ENCODE data around the gene TBC1D13.
"Not testable (repeated sequence)": the region's sequence is repeated elsewhere in the genome, so short reads cannot be mapped to it uniquely, and the experiment has no call there.

Gene TBC1D13

DNA sequence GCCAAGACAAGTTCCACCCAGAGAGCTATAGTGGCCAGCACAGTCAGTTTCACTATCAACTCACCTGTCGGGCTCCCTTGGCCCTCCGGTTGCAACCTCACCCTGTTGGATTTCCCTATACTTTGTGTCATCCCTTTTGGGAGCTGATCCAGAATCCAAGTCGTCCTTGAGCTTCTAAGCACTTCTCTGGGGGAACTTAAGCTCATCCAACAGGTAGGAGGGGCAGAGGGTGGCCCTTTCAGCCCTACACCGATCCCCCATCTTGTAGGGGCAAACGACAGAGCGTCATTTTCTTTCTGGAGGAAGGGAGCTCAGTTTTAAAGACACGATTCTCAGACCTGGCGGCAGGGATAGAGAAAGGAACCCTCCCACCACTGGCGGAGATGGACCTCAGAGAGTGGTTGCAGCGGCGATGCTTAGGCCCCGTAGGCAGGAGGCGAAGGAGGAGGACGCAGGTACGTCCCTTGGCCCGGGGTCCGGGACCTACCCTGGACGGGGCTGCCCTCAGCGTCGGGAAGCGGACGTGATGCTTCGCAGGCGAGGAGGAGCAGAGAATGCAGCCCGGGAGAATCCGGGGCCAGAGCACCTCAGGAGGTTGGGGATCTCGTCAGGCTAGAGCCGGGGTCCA lies 15.8 kb upstream of the TBC1D13 start:
- DNase-seq (ENCODE audit: low read depth, low spot score) = peak; percentile 13
- peaks cover 2% of the 10 kb centered on the region for H3K4me1 ChIP-seq (ENCODE audit: insufficient read depth, insufficient read length)
- H3K9me3 ChIP-seq (ENCODE audit: insufficient read depth, low read length) = peaks cover 6% of the 10 kb centered on the region; the same call in 1 of the 2 replicates
- peak overlapping the region; percentile 96 for H3K9ac ChIP-seq (ENCODE audit: insufficient read length, low read depth)
- H3K4me3 ChIP-seq (ENCODE audit: insufficient read length, low read depth) = peak overlapping the region; percentile 88
- peaks cover 16% of the 10 kb centered on the region for H3K36me3 ChIP-seq (ENCODE audit: insufficient read depth, insufficient read length, low read length)
- TF ChIP-seq YY1 (IDR thresholded peaks at IDR 0.05; ENCODE audit: insufficient read depth, insufficient read length) (no peak), SUZ12 (IDR thresholded peaks at IDR 0.05; ENCODE audit: extremely low read depth, insufficient read depth, insufficient read length) (no peak), ZNF274 (IDR thresholded peaks at IDR 0.05; ENCODE audit: low read depth, low read length) (no peak)
- H3K27me3 ChIP-seq (ENCODE audit: insufficient read depth, insufficient read length) = no peaks in the 10 kb centered on the region

DNA sequence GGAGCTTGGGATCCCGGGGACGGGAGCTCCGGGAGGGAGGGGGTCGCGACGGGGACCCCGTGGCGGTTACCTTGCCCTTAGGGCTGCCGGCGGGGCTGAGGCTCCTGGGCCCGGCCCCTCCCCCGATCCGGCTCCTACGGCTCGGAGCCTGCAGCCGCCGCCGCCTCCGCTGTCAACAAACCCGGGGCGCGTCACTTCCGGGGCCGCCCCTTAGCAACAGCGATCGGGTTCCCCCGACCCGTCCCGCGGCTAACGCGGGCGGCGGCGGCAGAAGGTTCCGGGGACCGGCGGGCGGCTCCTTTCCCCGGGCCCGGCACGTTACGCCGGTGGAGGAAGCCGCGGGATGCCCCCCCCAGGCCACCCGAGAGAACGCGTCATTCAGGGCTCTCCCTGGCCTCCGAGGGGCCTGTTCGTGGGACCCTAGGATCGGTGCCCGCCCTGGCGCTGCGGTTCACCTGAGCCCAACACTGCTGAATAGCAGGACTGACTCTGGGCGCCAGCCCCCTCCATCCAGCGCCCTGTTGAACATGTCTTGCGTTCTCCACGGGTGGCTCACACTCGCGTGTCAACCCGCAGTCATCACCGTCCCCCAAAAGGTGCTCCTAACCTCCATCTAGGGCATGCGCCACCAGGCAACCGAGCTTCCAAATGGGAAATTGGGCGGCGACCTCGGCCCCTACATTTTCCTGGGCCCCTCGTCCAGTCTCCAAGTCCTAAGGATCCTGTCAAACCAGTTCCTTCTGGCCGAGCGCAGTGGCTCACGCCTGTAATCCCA lies 15.1 kb upstream of the TBC1D13 start, which contains the start of gene ZER1:
Gene ZER1 (minus strand): TSS at position 183 of the 775 bp plus-strand sequence. CDS start 16,362 bp downstream, outside the sequence.
- Histone ChIP-seq H3K4me1 (ENCODE audit: insufficient read depth, insufficient read length) (peaks cover 2% of the 10 kb centered on the region), H3K36me3 (ENCODE audit: insufficient read depth, insufficient read length, low read length) (peaks cover 16% of the 10 kb centered on the region), H3K9ac (ENCODE audit: insufficient read length, low read depth) (peak within 1 kb of the TSS; percentile 96), H3K27me3 (ENCODE audit: insufficient read depth, insufficient read length) (no peaks in the 10 kb centered on the region), H3K9me3 (ENCODE audit: insufficient read depth, low read length) (peaks cover 7% of the 10 kb centered on the region; the same call in 1 of the 2 replicates), H3K4me3 (ENCODE audit: insufficient read length, low read depth) (peak within 1 kb of the TSS; percentile 88)
- TF ChIP-seq SUZ12 (IDR thresholded peaks at IDR 0.05; ENCODE audit: extremely low read depth, insufficient read depth, insufficient read length) = no peak
- DNase-seq (ENCODE audit: low read depth, low spot score) = peak; percentile 79

DNA sequence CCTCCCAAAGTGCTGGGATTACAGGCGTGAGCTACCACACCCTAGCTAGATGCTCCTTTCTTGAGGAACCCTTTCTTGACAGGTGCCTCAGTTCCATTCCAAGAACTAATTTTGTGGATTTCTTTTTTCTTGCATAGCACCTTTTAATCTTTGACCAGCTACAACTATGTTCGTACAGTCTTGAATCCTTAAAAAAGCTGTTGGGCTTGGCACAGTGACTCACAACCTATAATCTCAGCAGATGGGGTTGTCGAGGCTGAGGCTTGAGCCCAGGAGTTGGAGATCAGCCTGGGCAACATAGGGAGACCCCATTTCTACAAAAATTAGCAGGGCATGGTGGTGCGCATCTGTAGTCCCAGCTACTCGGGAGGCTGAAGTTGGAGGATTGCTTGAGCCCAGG lies 14.0 kb upstream of the TBC1D13 start:
- Histone ChIP-seq H3K4me1 (ENCODE audit: insufficient read depth, insufficient read length) (peaks cover 2% of the 10 kb centered on the region), H3K4me3 (ENCODE audit: insufficient read length, low read depth) (no peak overlapping the region), H3K9me3 (ENCODE audit: insufficient read depth, low read length) (peaks cover 7% of the 10 kb centered on the region; the same call in 1 of the 2 replicates), H3K36me3 (ENCODE audit: insufficient read depth, insufficient read length, low read length) (peaks cover 9% of the 10 kb centered on the region), H3K9ac (ENCODE audit: insufficient read length, low read depth) (no peak overlapping the region), H3K27me3 (ENCODE audit: insufficient read depth, insufficient read length) (no peaks in the 10 kb centered on the region)
- DNase-seq (ENCODE audit: low read depth, low spot score) = no peak
- no peak for TF ChIP-seq YY1 (IDR thresholded peaks at IDR 0.05; ENCODE audit: insufficient read depth, insufficient read length)
- no peak for TF ChIP-seq SUZ12 (IDR thresholded peaks at IDR 0.05; ENCODE audit: extremely low read depth, insufficient read depth, insufficient read length)
- no peak for TF ChIP-seq ZNF274 (IDR thresholded peaks at IDR 0.05; ENCODE audit: low read depth, low read length)

DNA sequence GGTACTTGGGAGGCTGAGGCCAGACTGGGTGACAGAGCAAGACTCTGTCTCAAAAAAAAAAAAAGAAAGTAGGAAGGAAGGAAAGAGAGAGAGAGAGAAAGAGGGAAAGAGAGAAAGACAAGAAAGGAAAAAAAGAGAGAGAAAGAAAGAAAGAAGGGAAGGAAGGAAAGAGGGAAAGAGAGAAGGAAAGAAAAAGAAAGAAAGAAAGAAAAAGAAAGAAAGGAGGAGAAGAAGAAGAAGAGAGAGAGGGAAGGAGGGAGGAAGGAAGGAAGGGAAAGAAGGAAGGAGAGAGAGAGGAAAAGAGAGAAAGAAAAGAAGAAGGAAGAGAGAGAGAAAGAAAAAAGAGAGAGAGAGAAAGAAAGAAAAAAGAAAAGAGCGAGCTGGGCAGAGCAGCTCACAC lies 12.2 kb upstream of the TBC1D13 start:
- Histone ChIP-seq H3K9me3 (ENCODE audit: insufficient read depth, low read length) (peaks cover 7% of the 10 kb centered on the region; the same call in 1 of the 2 replicates), H3K27me3 (ENCODE audit: insufficient read depth, insufficient read length) (no peaks in the 10 kb centered on the region), H3K36me3 (ENCODE audit: insufficient read depth, insufficient read length, low read length) (peaks cover under 1% of the 10 kb centered on the region), H3K4me1 (ENCODE audit: insufficient read depth, insufficient read length) (peaks cover 2% of the 10 kb centered on the region), H3K9ac (ENCODE audit: insufficient read length, low read depth) (no peak overlapping the region), H3K4me3 (ENCODE audit: insufficient read length, low read depth) (no peak overlapping the region)
- TF ChIP-seq SUZ12 (IDR thresholded peaks at IDR 0.05; ENCODE audit: extremely low read depth, insufficient read depth, insufficient read length) (no peak), ZNF274 (IDR thresholded peaks at IDR 0.05; ENCODE audit: low read depth, low read length) (no peak), YY1 (IDR thresholded peaks at IDR 0.05; ENCODE audit: insufficient read depth, insufficient read length) (no peak)
- no peak for DNase-seq (ENCODE audit: low read depth, low spot score)

DNA sequence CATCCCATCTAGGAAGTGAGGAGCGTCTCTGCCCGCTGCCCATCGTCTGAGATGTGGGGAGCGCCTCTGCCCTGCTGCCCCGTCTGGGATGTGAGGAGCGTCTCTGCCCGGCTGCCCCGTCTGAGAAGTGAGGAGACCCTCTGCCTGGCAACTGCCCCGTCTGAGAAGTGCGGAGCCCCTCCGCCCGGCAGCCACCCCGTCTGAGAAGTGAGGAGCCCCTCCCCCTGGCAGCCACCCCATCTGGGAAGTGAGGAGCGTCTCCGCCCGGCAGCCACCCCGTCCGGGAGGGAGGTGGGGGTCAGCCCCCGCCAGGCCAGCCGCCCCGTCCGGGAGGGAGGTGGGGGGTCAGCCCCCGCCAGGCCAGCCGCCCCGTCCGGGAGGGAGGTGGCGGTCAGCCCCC lies 7.0 kb upstream of the TBC1D13 start:
- peaks cover 25% of the 10 kb centered on the region for H3K9me3 ChIP-seq (ENCODE audit: insufficient read depth, low read length)
- H3K4me1 ChIP-seq (ENCODE audit: insufficient read depth, insufficient read length); H3K4me3 ChIP-seq (ENCODE audit: insufficient read length, low read depth); H3K9ac ChIP-seq (ENCODE audit: insufficient read length, low read depth); DNase-seq (ENCODE audit: low read depth, low spot score); H3K27me3 ChIP-seq (ENCODE audit: insufficient read depth, insufficient read length); H3K36me3 ChIP-seq (ENCODE audit: insufficient read depth, insufficient read length, low read length): not testable (repeated sequence)

DNA sequence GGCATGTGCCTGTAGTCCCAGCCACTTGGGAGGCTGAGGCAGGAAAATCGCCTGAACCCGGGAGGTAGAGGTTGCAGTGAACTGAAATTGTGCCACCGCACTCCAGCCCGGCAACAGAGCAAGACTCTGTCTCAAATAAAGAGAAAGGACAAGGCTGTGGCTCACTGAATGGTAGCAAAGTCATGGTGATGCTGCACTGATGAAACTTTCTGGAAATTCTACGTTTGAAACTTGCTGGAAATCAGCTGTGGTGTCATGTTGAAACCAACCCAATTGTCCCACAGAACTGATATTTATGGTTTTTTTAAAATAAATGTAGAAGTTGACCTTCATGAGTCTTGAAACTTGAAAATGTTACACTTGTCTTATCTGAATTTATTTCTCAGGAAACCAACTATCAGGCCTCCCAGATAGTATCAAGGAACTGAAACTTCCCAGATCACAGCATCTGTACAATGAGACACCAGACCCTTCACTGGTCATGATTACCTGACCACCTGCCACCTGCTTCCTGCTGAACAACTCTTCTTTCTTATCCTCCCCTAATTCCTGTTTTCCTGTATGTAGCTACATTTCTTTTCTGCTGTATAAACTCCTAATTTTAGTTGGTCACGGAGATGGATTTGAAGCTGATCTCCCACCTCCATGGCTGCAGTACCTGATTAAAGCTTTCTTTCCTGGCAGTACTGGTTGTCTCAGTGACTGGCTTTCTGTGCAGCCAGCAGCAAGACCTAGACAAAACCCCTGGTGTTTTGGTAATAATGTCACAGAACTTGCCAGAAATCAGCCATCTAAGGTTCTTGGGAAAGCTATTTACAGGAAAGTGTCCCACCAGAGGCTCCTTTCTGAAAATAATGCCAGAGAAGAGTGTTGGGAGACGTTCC lies 5.6 kb upstream of the TBC1D13 start:
- DNase-seq (ENCODE audit: low read depth, low spot score) = no peak
- TF ChIP-seq ZNF274 (IDR thresholded peaks at IDR 0.05; ENCODE audit: low read depth, low read length) (no peak), YY1 (IDR thresholded peaks at IDR 0.05; ENCODE audit: insufficient read depth, insufficient read length) (no peak), SUZ12 (IDR thresholded peaks at IDR 0.05; ENCODE audit: extremely low read depth, insufficient read depth, insufficient read length) (no peak)
- no peak overlapping the region for H3K9ac ChIP-seq (ENCODE audit: insufficient read length, low read depth)
- no peak overlapping the region for H3K4me3 ChIP-seq (ENCODE audit: insufficient read length, low read depth)
- H3K9me3 ChIP-seq (ENCODE audit: insufficient read depth, low read length) = peaks cover 18% of the 10 kb centered on the region
- H3K36me3 ChIP-seq (ENCODE audit: insufficient read depth, insufficient read length, low read length) = no peaks in the 10 kb centered on the region
- H3K27me3 ChIP-seq (ENCODE audit: insufficient read depth, insufficient read length) = no peaks in the 10 kb centered on the region
- no peaks in the 10 kb centered on the region for H3K4me1 ChIP-seq (ENCODE audit: insufficient read depth, insufficient read length)

DNA sequence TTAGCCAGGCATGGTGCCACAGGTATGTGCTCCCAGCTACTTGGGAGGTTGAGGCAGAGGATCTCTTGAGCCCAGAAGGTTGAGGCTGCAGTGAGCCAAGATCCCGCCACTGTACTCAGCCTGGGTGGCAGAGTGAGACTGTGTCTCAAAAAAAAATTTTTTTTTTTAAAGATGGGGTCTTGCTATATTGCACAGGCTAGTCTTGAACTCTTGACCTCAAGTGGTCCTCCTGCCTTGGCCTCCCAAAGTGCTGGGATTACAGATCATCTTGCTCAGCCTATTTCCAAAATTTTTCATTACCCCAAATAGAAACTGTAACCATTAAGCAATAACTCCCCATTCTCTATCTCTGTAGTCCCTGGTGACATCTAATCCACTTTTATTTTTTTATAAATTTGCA lies 4.4 kb upstream of the TBC1D13 start:
- Histone ChIP-seq H3K9ac (ENCODE audit: insufficient read length, low read depth) (no peak overlapping the region), H3K27me3 (ENCODE audit: insufficient read depth, insufficient read length) (no peaks in the 10 kb centered on the region), H3K9me3 (ENCODE audit: insufficient read depth, low read length) (peaks cover 18% of the 10 kb centered on the region), H3K4me3 (ENCODE audit: insufficient read length, low read depth) (no peak overlapping the region), H3K36me3 (ENCODE audit: insufficient read depth, insufficient read length, low read length) (no peaks in the 10 kb centered on the region), H3K4me1 (ENCODE audit: insufficient read depth, insufficient read length) (no peaks in the 10 kb centered on the region)
- no peak for DNase-seq (ENCODE audit: low read depth, low spot score)
- TF ChIP-seq YY1 (IDR thresholded peaks at IDR 0.05; ENCODE audit: insufficient read depth, insufficient read length) (no peak), ZNF274 (IDR thresholded peaks at IDR 0.05; ENCODE audit: low read depth, low read length) (no peak), SUZ12 (IDR thresholded peaks at IDR 0.05; ENCODE audit: extremely low read depth, insufficient read depth, insufficient read length) (no peak)
